B cell (primary cell): ENCODE data around the gene TEX264. TPM values are rescaled to one million over a fixed set of nuclear protein-coding genes. Genes with fewer than 3 reads are reported as not detected.
A peak's percentile ranks its signal among the peaks of the same experiment; 100 is the strongest.

Experiments used
- ATAC-seq: fragments of 200-7000 bp; cut with Tn5 transposase; one replicate; pipeline ENCODE4 v1.10.0; 2021; ENCODE audit warnings: low read depth, mild to moderate bottlenecking, moderate number of reproducible peaks, moderate library complexity
- CTCF ChIA-PET: fragments of 350-600 bp; sonication (Branson Sonifier 250); formaldehyde crosslinking; loops from one replicate; lab custom pipeline; 2021; ENCODE audit warnings: antibody characterized with exemption, inconsistent platforms; lab: Charles Lee
- POLR2A ChIA-PET: fragments of 350-600 bp; sonication (Branson Sonifier 250); formaldehyde crosslinking; loops from one replicate; lab custom pipeline; 2021; ENCODE audit warnings: antibody characterized with exemption; lab: Charles Lee
- DNase-seq: peaks from one replicate; pipeline ENCODE4 v3.0.0; 2013
- H2AFZ ChIP-seq: 2 replicates; pipeline ENCODE4 v1.6.1; 2012; ENCODE audit warnings: mild to moderate bottlenecking, low read depth, low read length; ENCODE audit not compliant: insufficient read depth, poor library complexity, severe bottlenecking
- H3K27ac ChIP-seq, 2 donors: 1 replicate in 1 of 2; 2 replicates in 1 of 2; pipeline ENCODE4 v1.5.1; 2012 to 2013; ENCODE audit warnings: low read length in 2 of 2, mild to moderate bottlenecking in 2 of 2, moderate library complexity in 1 of 2
- H3K27me3 ChIP-seq, 4 experiments: fragments of 200-600 bp in 1 of 4; sonication (generic) in 1 of 4; replicated peaks in 1 of 4; 1 replicate in 2 of 4; 2 replicates in 2 of 4; pipeline versions ENCODE4 v1.6.1 to v1.7.0; 2013 to 2016; ENCODE audit warnings: low read length in 3 of 4, mild to moderate bottlenecking in 2 of 4, mixed read lengths in 1 of 4, moderate library complexity in 1 of 4; ENCODE audit not compliant: insufficient read depth in 4 of 4, control insufficient read depth in 3 of 4; ENCODE audit errors: control extremely low read depth in 1 of 4
- H3K36me3 ChIP-seq, 2 experiments: replicated peaks in 1 of 2; 1 replicate in 1 of 2; 2 replicates in 1 of 2; pipeline versions ENCODE4 v1.6.1 to v1.7.1; 2013; ENCODE audit warnings: low read length in 1 of 2; ENCODE audit not compliant: insufficient read depth in 2 of 2, control insufficient read depth in 1 of 2; ENCODE audit errors: control extremely low read depth in 1 of 2, extremely low read depth in 1 of 2
- H3K4me1 ChIP-seq, 2 donors: fragments of 200-600 bp in 1 of 2; sonication (generic) in 1 of 2; 1 replicate in 1 of 2; 2 replicates in 1 of 2; pipeline versions ENCODE4 v1.5.1 to v1.6.1; 2013 to 2017; ENCODE audit warnings: low read length in 2 of 2; ENCODE audit not compliant: control insufficient read depth in 2 of 2, insufficient read depth in 2 of 2
- H3K4me2 ChIP-seq: replicated peaks from 2 replicates; pipeline ENCODE3; 2012; ENCODE audit warnings: mild to moderate bottlenecking, low read depth, low read length; ENCODE audit not compliant: poor library complexity, severe bottlenecking
- H3K4me3 ChIP-seq, 5 experiments: fragments of 200-600 bp in 1 of 5; sonication (generic) in 1 of 5; 1 replicate in 3 of 5; 2 replicates in 2 of 5; pipeline versions ENCODE4 v1.5.1 to v1.7.0; 2011 to 2016; ENCODE audit warnings: low read length in 4 of 5, mild to moderate bottlenecking in 4 of 5, low read depth in 2 of 5, control low read depth in 1 of 5, moderate library complexity in 1 of 5; ENCODE audit not compliant: insufficient read depth in 1 of 5; ENCODE audit errors: control extremely low read depth in 1 of 5, extremely low read depth in 1 of 5
- H3K79me2 ChIP-seq: fragments of 200-600 bp; sonication (generic); one replicate; pipeline ENCODE4 v1.6.0; 2016; ENCODE audit warnings: low read length; ENCODE audit not compliant: control insufficient read depth, insufficient read depth
- H3K9ac ChIP-seq: fragments of 200-600 bp; sonication (generic); 2 replicates; pipeline ENCODE4 v1.6.1; 2017; ENCODE audit warnings: mild to moderate bottlenecking, low read length, moderate library complexity
- H3K9me3 ChIP-seq, 3 donors: one replicate each; pipeline versions ENCODE4 v1.6.1 to v1.7.1; 2013; ENCODE audit warnings: low read length in 2 of 3; ENCODE audit not compliant: control insufficient read depth in 2 of 3, insufficient read depth in 1 of 3; ENCODE audit errors: control extremely low read depth in 1 of 3
- H4K20me1 ChIP-seq: 2 replicates; pipeline ENCODE4 v1.6.0; 2012; ENCODE audit warnings: mild to moderate bottlenecking, low read length; ENCODE audit not compliant: insufficient read depth, control insufficient read depth, poor library complexity, severe bottlenecking
- H3K27ac Mint-ChIP-seq: one replicate; pipeline ENCODE4 v1.8.0; 2021; ENCODE audit warnings: mixed read lengths
- H3K27me3 Mint-ChIP-seq: one replicate; pipeline ENCODE4 v1.8.0; 2021; ENCODE audit warnings: mixed read lengths
- H3K4me1 Mint-ChIP-seq: one replicate; pipeline ENCODE4 v1.8.0; 2021; ENCODE audit warnings: mixed read lengths
- H3K4me3 Mint-ChIP-seq: one replicate; pipeline ENCODE4 v1.8.0; 2021; ENCODE audit warnings: mixed read lengths
- H3K9me3 Mint-ChIP-seq: one replicate; pipeline ENCODE4 v1.8.0; 2022; ENCODE audit warnings: mixed read lengths; ENCODE audit not compliant: insufficient read depth
- EZH2 ChIP-seq: IDR thresholded peaks from 2 replicates; pipeline ENCODE4 v1.6.1; 2012; ENCODE audit warnings: borderline replicate concordance, low read depth, mild to moderate bottlenecking, moderate library complexity, low read length; ENCODE audit not compliant: insufficient read depth, poor library complexity, severe bottlenecking
- WGBS: methylation state at CpG from one replicate; pipeline ENCODE4 v1.1.5; 2013; ENCODE audit warnings: missing lambda C conversion rate; ENCODE audit not compliant: insufficient coverage; 5-methylcytosine and 5-hydroxymethylcytosine counted together
- intact Hi-C: fragments of 100-400 bp; cut with micrococcal nuclease; formaldehyde crosslinking; loops from one replicate; pipeline ENCODE4 v1.10.0; 2022
- polyA plus RNA-seq: library from polyadenylated mRNA; depleted of rRNA; stranded (reverse); fragments of >200 nt; gene quantifications from 2 replicates; pipeline ENCODE4 v1.2.3, GENCODE V29; 2012
- total RNA-seq, 2 donors: library from RNA; stranded (reverse); fragments of 120-200 nt in 1 of 2; gene quantifications; 1 replicate in 1 of 2; 2 replicates in 1 of 2; pipeline versions ENCODE4 v1.2.3 to v1.2.4, GENCODE V29; 2013 to 2022
- TF ChIP-seq, protein P1 (sequence below): fragments of 200-600 bp; IDR thresholded peaks from one replicate; pipeline ENCODE4 v1.8.0; 2022; ENCODE audit warnings: antibody characterized with exemption, mild to moderate bottlenecking

TEX264 gene
- total and polyA plus RNA-seq, 2 donors (not counting 1 experiment from before 2014, with no cell fraction given), result 39.1 to 79.7 TPM

DNA sequence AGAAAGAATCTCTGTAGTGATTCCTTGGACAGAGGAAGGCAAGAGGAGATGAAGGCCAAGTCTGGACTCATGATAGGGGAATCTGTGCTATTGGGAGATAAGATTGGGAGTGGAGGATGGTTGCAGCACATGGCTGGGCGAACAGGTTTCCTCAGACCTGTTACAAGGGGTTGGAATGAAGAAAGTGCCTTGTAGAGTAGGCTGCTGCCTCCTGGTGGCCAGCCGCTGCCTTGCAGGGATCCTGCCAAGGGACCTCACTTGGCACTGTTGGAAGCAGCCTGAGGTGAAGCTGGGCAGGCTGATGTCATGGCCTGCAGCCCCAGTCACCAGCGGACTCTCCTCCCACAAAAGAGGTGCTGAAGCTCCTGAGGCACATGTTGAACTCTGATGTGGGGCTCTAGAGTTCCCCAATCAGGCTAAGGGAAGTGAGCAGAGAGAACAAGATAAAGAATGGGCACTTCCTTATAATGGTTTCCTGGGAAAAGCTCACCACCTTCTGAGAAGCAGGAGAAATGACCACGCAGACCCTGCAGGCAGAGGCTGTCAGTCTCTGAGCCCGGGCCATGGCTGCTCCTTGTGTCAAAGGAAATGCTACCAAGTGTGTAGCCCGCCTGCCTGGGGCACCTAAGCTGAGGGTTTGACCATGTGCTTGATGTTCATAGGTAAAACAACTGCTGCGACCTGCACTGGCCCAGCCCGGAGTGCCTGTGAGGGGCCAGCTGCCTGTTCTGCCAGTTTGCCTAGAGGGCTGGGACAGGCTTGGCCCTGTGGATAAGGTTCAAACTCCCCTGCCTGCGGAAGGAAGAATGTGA, 1.6 kb upstream of the TEX264 start:
- ChIA-PET POLR2A (interaction anchor here (0.6 to 3.4 kb wide), 3 partner anchors 163 to 169 kb away, joined by 3 to 35 read pairs (median 8); partner anchors contain the start of gene DCAF1), CTCF (interaction anchor here (0.6 to 10.1 kb wide), 13 partner anchors 10 to 1058 kb away, joined by 3 to 190 read pairs (median 3); partner anchors contain the start of genes CISH and DCAF1)
- H3K9me3 Mint-ChIP-seq, result no peaks in the 10 kb centered on the region
- ATAC-seq, result no peak
- TF ChIP-seq, protein P1, sequence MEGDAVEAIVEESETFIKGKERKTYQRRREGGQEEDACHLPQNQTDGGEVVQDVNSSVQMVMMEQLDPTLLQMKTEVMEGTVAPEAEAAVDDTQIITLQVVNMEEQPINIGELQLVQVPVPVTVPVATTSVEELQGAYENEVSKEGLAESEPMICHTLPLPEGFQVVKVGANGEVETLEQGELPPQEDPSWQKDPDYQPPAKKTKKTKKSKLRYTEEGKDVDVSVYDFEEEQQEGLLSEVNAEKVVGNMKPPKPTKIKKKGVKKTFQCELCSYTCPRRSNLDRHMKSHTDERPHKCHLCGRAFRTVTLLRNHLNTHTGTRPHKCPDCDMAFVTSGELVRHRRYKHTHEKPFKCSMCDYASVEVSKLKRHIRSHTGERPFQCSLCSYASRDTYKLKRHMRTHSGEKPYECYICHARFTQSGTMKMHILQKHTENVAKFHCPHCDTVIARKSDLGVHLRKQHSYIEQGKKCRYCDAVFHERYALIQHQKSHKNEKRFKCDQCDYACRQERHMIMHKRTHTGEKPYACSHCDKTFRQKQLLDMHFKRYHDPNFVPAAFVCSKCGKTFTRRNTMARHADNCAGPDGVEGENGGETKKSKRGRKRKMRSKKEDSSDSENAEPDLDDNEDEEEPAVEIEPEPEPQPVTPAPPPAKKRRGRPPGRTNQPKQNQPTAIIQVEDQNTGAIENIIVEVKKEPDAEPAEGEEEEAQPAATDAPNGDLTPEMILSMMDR, result peak; percentile 94
- TF ChIP-seq EZH2, result no peak
- H3K4me1 Mint-ChIP-seq, result peaks cover 44% of the 10 kb centered on the region
- peak overlapping the region; percentile 91 for H3K4me3 Mint-ChIP-seq
- Histone ChIP-seq H3K9ac (no peak overlapping the region), H3K4me3 (no peak overlapping the region), H3K36me3 (peaks cover 0 to 6% of the 10 kb centered on the region in 2 experiments), H4K20me1 (peaks cover 14% of the 10 kb centered on the region), H3K4me1 (peaks cover 25 to 42% of the 10 kb centered on the region in 2 donors), H2AFZ (no peak overlapping the region), H3K27ac (no peak overlapping the region), H3K4me2 (peak overlapping the region; percentile 96), H3K79me2 (peaks cover 20% of the 10 kb centered on the region), H3K27me3 (no peaks in the 10 kb centered on the region), H3K9me3 (no peaks in the 10 kb centered on the region)
- H3K27ac Mint-ChIP-seq, result peak overlapping the region; percentile 88
- intact Hi-C loops, result loop anchor here (2.0 to 5.0 kb wide), 2 partner anchors 17 to 1228 kb away; partner anchors contain the start of gene STIMATE
- no peaks in the 10 kb centered on the region for H3K27me3 Mint-ChIP-seq
- WGBS, result 43% methylated on average over 8 of the region's 9 CpGs
- DNase-seq, result peak; percentile 79
